ENCODE measurements around the gene SBNO2.
A peak's percentile ranks its signal among the peaks of the same experiment; 100 is the strongest.

SBNO2 gene

DNA sequence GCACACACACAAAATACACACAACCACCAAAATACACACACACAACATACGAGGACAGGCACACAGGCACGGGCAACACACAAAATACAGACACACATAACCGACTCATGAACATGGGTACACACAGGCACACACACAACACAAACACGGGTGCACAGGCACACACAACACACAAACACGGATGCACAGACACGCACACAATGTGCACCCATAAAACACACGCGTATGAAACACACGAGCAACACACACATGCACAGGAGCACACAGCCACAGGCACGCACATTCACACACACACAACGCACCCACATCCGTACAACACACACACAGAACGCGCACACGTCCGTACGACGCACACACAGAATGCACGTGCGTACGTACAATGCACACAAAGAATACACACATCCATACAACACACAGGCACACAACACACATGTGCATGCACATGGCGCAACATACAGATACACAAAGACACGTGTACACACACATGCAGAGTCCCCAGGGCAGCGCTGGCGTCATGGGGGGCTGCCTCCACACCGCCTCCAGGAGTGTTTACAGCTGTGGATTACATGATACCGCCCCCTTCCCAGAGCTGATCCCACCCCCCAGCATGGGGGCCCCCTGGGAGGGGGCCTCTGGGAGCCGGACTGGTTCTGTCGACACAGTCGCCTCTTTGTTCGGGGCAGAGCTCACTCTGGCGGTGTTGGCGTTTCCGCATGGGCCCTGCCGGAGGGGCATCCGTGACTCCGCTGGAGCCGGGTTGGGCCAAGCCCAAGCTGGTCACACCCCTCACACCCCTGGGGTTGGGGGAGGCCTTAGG lies 2.9 kb downstream of the SBNO2 start:
- no peak for DNase-seq
- in situ Hi-C loops (cut with HindIII; ENCODE audit: low pct_ligation_motif_present, low pct_unique_long_range_greater_than_20kb, low sequenced_read_pairs) = no loop called here

DNA sequence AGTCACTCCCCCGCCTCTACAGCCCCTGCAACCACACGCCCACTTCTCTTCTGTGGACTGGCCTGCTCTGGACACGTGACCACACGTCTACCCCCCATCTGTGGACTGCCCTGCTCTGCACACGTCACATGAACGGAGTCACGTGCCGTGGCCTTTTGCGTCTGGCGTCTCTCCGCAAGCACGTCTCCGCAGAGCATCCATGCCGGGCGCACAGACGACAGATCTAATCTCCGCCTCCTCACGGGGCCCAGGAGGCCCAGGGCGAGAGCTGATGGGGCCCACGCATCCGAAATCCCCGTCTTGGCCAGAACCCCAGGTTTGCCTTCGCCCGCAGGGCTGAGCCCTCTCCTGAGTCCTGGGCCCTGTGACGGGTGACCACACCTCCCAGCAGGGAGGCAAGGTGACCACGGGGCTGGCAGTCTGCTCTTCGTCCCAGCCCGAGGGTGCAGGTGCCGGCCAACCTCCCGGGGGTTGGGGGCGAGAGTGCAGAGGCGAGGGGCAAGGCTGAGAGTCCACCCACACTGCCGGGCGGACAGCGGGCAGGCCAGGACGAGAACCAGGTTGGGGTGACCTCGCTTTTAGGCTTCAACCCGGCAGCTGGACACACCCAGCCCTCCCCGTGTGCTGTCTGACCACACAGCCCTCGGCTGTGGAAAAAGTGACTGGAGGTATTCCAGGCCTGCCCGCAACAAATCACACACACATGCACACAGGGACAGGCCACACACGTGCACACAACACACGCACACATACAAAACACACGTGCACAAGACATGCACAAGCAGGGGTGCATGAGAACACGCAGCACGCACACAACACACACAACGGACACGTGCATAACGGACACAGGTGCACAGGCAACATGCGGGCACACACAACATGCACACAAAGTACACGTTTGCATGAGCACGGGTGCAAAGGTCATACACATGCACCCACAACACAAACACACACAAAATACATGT lies 3.9 kb downstream of the SBNO2 start:
- DNase-seq = no peak
- in situ Hi-C loops (cut with HindIII; ENCODE audit: low pct_ligation_motif_present, low pct_unique_long_range_greater_than_20kb, low sequenced_read_pairs) = no loop called here

DNA sequence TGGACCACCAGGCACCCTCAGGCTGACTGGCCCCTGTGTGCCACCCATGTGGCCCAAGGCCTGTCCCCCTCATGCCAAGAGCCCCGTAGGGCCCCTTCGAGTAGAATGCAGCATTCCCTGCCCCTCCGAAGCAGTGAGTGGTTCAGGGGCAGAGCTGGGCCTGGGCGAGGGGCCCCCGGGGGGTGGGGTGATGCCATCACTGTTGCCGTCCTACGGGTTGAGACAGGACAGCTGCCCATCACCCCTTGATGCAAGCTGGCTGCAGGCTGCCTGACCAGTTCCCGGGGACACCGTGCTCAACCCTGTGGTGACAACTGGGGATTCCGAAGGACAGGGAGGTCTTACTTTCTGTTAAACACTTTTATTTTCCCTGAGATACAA lies 4.7 kb downstream of the SBNO2 start:
- no peak for DNase-seq
- in situ Hi-C loops (cut with HindIII; ENCODE audit: low pct_ligation_motif_present, low pct_unique_long_range_greater_than_20kb, low sequenced_read_pairs) = no loop called here

DNA sequence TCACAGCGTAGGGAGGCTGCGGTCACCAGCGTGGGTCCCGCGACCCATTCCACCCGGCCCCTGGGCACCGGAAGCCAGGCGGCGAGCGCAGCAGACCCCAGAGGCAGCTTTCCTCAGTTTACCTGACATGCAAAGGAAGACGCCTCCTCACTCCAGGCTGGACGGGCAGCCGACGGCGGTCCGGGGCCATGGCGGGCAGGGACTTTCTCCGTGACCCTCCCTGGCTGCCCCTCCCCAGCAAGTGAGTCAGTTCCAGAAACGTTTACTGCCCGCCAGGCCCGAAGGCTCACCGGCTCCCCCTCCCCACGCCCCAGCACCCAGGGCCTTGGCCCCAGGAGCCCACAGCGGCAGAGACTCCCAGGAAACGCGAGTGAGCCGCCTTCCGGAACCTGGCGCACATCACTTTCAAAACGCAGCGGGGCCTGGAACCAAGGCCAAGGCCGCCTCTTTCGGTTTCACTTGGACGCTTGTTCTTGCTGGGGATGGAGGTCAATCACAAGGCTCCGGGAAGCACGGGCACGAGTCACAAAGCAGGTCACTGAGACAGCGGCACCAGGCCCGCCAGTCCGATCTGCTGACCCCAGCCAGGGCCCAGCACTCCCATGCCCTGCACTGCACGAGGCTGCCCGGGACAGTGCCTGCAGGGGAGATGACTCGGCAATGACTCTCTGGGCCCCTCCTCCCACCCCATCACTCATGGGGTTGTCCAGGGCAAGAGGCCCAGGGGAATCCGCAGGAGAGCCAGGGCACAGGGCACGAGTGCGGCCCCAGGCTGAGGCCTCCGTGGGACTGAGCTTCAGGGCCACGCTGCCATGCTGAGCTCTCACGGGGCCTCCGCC lies 5.3 kb downstream of the SBNO2 start:
- in situ Hi-C loops (cut with HindIII; ENCODE audit: low pct_ligation_motif_present, low pct_unique_long_range_greater_than_20kb, low sequenced_read_pairs) = no loop called here
- peak; percentile 66 for DNase-seq

DNA sequence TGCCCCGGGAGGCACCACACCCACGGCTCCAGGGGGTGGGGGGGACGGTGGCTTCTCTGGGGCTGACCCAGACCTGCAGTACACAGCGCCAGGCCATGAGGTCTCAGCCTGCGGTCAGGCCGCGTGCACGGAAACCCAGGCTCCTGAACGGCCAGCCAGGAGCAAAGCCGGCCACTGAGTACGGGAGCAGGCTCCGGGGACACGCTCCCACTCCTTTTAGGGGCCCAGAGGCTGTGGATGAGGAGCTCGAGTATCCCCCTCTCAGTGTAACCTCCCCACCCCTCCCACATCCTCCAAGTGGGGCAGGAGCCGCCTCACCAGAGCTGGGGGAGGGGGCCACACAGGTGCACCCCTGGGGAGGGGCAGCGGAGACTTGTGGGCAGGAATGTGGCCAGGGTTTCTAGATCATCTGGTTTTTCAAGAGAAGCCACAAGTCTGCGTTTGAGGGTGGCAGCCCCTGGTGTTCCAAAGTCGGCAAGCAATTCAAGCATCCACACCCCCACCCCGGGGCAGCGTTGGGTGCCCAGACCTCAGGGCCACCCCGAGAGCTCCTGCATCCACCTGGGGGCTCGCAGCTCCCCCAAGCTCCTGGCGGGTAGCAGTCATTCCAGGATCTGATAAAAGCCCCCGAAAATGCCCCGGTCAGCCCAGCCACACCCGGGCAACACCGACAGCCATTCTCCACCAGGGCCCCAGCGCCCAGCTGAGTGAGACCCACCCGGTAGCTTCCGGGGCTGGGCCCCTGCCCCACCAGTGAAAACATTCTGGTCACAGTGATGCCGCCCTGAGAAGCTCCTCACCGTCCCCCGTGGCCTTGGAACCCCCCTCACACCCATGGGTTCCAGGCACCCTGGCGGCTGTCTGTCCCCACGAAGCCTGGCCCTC lies 6.1 kb downstream of the SBNO2 start:
- in situ Hi-C loops (cut with HindIII; ENCODE audit: low pct_ligation_motif_present, low pct_unique_long_range_greater_than_20kb, low sequenced_read_pairs) = no loop called here
- DNase-seq = no peak

GRCh38 chr19:1166872-1167573 lies 7.0 kb downstream of the SBNO2 start:
- no peak for DNase-seq

GRCh38 chr19:1164684-1165531 lies 9.2 kb downstream of the SBNO2 start:
- no peak for DNase-seq
- in situ Hi-C loops (cut with HindIII; ENCODE audit: low pct_ligation_motif_present, low pct_unique_long_range_greater_than_20kb, low sequenced_read_pairs) = no loop called here

More at GRCh38 chr19:1166872-1167573, 7.0 kb downstream of the SBNO2 start:
- in situ Hi-C loops (cut with HindIII; ENCODE audit: low pct_ligation_motif_present, low pct_unique_long_range_greater_than_20kb, low sequenced_read_pairs) = no loop called here

DNA sequence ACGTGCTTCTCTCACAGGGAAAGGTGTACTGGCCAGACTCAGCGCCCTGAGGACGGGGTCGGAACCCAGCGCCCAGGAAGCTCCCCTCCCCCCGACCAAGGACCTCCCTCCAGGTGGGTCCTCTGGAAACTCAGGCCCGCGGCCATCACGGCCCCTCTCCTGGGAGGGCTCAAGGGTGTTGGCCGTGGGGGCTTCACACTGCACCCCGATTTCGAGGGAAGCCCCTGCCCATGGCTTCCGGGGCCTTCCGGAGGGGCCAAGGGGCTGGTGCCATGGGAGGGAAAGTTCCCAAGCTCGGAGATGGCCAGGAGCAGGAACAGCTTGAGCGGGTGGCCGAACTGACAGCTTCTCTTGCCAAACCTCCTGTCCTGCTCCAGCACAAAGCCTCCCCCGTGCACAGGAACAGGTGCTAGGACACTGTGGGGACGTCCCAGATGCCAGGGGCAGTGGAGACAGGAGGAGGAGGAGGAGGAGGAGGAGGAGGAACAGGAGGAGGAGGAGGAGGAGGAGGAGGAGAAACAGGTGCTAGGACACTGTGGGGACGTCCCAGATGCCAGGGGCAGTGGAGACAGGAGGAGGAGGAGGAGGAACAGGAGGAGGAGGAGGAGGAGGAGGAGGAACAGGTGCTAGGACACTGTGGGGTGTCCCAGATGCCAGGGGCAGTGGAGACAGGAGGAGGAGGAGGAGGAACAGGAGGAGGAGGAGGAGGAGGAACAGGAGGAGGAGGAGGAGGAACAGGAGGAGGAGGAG lies 10.0 kb downstream of the SBNO2 start:
- in situ Hi-C loops (cut with HindIII; ENCODE audit: low pct_ligation_motif_present, low pct_unique_long_range_greater_than_20kb, low sequenced_read_pairs) = no loop called here
- no peak for DNase-seq

DNA sequence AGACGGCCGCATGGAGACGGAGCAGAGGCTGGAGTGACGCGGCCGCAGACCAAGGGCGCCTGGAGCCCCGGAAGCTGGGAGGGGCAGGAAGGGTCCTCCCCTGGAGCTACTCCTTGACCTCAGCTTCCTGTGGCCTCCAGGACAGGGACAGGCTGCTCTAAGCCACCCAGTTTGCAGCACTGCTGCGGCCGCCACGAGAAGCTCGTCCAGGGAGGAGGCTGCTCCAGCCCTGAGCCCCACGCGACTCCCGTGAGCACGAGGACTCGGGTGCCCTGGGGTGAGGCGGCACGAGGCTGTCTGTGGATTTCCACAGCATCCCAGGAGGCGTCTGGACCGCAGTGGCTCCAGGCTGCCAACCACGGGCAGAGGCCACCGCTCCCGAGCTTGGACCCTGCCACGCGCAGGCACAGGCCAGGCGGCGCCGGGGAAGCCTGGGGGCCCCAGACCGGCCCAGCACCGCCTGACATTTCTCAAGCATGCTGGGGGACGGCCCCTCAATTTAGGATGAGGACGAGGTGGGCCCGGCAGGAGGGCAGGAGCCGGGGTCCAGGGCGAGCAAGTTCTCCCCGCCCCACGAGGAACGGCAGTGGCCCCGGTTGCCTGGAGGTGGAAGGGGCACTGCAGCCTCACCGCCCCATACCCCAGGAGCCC lies 10.7 kb downstream of the SBNO2 start:
- in situ Hi-C loops (cut with HindIII; ENCODE audit: low pct_ligation_motif_present, low pct_unique_long_range_greater_than_20kb, low sequenced_read_pairs) = no loop called here
- no peak for DNase-seq

- in situ Hi-C loops (cut with HindIII; ENCODE audit: low pct_ligation_motif_present, low pct_unique_long_range_greater_than_20kb, low sequenced_read_pairs) = no loop called here
- DNase-seq = no peak
Observed at GRCh38 chr19:1162404-1163282, 11.4 kb downstream of the SBNO2 start.

GRCh38 chr19:1161716-1162115 lies 12.4 kb downstream of the SBNO2 start:
- no peak for DNase-seq
- in situ Hi-C loops (cut with HindIII; ENCODE audit: low pct_ligation_motif_present, low pct_unique_long_range_greater_than_20kb, low sequenced_read_pairs) = no loop called here

GRCh38 chr19:1159864-1160595 lies 14.0 kb downstream of the SBNO2 start:
- DNase-seq = no peak

GRCh38 chr19:1158885-1159448 lies 15.1 kb downstream of the SBNO2 start:
- in situ Hi-C loops (cut with HindIII; ENCODE audit: low pct_ligation_motif_present, low pct_unique_long_range_greater_than_20kb, low sequenced_read_pairs) = no loop called here
- DNase-seq = no peak

More at GRCh38 chr19:1159864-1160595, 14.0 kb downstream of the SBNO2 start:
- in situ Hi-C loops (cut with HindIII; ENCODE audit: low pct_ligation_motif_present, low pct_unique_long_range_greater_than_20kb, low sequenced_read_pairs) = no loop called here
